ENCODE measurements around the gene TRAK2. TPM values are rescaled to one million over a fixed set of nuclear protein-coding genes. Genes with fewer than 3 reads are reported as not detected.

The TRAK2 gene
- total RNA-seq, 1 experiment from 2014 or later = 12.8 TPM

DNA sequence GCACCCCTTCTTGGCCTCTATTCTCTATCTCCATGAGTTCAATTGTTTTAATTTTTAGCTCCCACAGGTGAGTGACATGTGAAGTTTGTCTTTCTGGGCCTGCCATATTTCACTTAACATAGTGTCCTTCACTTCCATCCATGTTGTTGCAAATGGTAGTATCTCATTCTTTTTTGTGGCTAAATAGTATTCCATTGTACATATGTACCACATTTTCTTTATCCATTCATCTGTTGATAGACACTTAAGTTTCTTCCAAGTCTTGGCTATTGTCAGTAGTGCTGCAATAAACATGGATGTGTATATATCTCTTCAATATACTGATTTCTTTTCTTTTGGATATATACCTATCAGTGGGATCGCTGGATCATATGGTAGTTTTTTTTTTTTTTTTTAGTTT, 9.3 kb upstream of the TRAK2 start:
- H3K4me1 Mint-ChIP-seq = no peaks in the 10 kb centered on the region
- no peak for DNase-seq (ENCODE audit: low spot score)
- peaks cover 12% of the 10 kb centered on the region for H3K9me3 Mint-ChIP-seq
- TF ChIP-seq ETV6 (CRISPR knock-in tag; IDR thresholded peaks at IDR 0.05) = no peak
- no peak for TF ChIP-seq ZBTB21 (CRISPR knock-in tag; IDR thresholded peaks at IDR 0.05; ENCODE audit: borderline replicate concordance)
- TF ChIP-seq, protein P1, sequence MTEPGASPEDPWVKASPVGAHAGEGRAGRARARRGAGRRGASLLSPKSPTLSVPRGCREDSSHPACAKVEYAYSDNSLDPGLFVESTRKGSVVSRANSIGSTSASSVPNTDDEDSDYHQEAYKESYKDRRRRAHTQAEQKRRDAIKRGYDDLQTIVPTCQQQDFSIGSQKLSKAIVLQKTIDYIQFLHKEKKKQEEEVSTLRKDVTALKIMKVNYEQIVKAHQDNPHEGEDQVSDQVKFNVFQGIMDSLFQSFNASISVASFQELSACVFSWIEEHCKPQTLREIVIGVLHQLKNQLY (CRISPR knock-in tag; IDR thresholded peaks at IDR 0.05) = no peak
- TF ChIP-seq MXD4 (CRISPR knock-in tag; IDR thresholded peaks at IDR 0.05; ENCODE audit: borderline replicate concordance) = no peak
- TF ChIP-seq, protein P2, sequence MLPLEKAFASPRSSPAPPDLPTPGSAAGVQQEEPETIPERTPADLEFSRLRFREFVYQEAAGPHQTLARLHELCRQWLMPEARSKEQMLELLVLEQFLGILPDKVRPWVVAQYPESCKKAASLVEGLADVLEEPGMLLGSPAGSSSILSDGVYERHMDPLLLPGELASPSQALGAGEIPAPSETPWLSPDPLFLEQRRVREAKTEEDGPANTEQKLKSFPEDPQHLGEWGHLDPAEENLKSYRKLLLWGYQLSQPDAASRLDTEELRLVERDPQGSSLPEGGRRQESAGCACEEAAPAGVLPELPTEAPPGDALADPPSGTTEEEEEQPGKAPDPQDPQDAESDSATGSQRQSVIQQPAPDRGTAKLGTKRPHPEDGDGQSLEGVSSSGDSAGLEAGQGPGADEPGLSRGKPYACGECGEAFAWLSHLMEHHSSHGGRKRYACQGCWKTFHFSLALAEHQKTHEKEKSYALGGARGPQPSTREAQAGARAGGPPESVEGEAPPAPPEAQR (CRISPR knock-in tag; IDR thresholded peaks at IDR 0.05) = no peak
- no peak for TF ChIP-seq ZNF423 (CRISPR knock-in tag; IDR thresholded peaks at IDR 0.05)
- no peaks in the 10 kb centered on the region for H3K27me3 Mint-ChIP-seq (ENCODE audit: low read depth)
- ChIA-PET CTCF (no interaction called here), POLR2A (no interaction called here)
- H3K4me3 Mint-ChIP-seq = no peak overlapping the region
- H3K36me3 Mint-ChIP-seq = peaks cover 18% of the 10 kb centered on the region
- H3K27ac Mint-ChIP-seq = no peak overlapping the region
- ATAC-seq = no peak

DNA sequence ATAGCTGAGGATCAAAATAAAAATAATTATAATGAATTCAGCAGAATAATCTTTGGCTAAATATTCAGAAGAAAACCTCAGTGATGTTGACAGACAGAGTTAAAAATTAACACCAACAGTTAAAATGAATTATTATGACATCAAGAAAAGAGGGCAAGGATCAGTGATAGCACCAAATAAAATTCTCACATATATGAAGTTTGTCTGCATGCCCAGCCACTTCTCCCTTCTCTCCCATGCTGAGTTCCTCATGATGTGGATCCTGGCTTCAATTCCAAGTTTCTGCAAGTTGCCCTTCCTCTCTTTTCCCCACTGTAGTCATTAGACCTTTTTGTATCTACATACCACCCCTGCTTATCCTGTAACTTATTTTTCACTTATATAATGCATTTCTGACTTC, 7.1 kb upstream of the TRAK2 start:
- peaks cover 2% of the 10 kb centered on the region; the same call in 1 of the 2 replicates for H3K4me1 Mint-ChIP-seq
- POLR2A ChIA-PET = no interaction called here
- no peak for TF ChIP-seq ESRRA (CRISPR knock-in tag; IDR thresholded peaks at IDR 0.05; ENCODE audit: borderline replicate concordance)
- TF ChIP-seq PRRX2 (CRISPR knock-in tag; IDR thresholded peaks at IDR 0.05) = no peak
- TF ChIP-seq SMAD3 (CRISPR knock-in tag; IDR thresholded peaks at IDR 0.05; ENCODE audit: borderline replicate concordance) = no peak
- TF ChIP-seq, protein P3, sequence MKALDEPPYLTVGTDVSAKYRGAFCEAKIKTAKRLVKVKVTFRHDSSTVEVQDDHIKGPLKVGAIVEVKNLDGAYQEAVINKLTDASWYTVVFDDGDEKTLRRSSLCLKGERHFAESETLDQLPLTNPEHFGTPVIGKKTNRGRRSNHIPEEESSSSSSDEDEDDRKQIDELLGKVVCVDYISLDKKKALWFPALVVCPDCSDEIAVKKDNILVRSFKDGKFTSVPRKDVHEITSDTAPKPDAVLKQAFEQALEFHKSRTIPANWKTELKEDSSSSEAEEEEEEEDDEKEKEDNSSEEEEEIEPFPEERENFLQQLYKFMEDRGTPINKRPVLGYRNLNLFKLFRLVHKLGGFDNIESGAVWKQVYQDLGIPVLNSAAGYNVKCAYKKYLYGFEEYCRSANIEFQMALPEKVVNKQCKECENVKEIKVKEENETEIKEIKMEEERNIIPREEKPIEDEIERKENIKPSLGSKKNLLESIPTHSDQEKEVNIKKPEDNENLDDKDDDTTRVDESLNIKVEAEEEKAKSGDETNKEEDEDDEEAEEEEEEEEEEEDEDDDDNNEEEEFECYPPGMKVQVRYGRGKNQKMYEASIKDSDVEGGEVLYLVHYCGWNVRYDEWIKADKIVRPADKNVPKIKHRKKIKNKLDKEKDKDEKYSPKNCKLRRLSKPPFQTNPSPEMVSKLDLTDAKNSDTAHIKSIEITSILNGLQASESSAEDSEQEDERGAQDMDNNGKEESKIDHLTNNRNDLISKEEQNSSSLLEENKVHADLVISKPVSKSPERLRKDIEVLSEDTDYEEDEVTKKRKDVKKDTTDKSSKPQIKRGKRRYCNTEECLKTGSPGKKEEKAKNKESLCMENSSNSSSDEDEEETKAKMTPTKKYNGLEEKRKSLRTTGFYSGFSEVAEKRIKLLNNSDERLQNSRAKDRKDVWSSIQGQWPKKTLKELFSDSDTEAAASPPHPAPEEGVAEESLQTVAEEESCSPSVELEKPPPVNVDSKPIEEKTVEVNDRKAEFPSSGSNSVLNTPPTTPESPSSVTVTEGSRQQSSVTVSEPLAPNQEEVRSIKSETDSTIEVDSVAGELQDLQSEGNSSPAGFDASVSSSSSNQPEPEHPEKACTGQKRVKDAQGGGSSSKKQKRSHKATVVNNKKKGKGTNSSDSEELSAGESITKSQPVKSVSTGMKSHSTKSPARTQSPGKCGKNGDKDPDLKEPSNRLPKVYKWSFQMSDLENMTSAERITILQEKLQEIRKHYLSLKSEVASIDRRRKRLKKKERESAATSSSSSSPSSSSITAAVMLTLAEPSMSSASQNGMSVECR (CRISPR knock-in tag; IDR thresholded peaks at IDR 0.05; ENCODE audit: borderline replicate concordance) = no peak
- TF ChIP-seq ATF1 (CRISPR knock-in tag; IDR thresholded peaks at IDR 0.05) = no peak
- no peak for TF ChIP-seq ELF4 (CRISPR knock-in tag; IDR thresholded peaks at IDR 0.05; ENCODE audit: low read depth)
- TF ChIP-seq ZNF317 (CRISPR knock-in tag; IDR thresholded peaks at IDR 0.05; ENCODE audit: borderline replicate concordance, low read depth) = no peak
- TF ChIP-seq, protein P4, sequence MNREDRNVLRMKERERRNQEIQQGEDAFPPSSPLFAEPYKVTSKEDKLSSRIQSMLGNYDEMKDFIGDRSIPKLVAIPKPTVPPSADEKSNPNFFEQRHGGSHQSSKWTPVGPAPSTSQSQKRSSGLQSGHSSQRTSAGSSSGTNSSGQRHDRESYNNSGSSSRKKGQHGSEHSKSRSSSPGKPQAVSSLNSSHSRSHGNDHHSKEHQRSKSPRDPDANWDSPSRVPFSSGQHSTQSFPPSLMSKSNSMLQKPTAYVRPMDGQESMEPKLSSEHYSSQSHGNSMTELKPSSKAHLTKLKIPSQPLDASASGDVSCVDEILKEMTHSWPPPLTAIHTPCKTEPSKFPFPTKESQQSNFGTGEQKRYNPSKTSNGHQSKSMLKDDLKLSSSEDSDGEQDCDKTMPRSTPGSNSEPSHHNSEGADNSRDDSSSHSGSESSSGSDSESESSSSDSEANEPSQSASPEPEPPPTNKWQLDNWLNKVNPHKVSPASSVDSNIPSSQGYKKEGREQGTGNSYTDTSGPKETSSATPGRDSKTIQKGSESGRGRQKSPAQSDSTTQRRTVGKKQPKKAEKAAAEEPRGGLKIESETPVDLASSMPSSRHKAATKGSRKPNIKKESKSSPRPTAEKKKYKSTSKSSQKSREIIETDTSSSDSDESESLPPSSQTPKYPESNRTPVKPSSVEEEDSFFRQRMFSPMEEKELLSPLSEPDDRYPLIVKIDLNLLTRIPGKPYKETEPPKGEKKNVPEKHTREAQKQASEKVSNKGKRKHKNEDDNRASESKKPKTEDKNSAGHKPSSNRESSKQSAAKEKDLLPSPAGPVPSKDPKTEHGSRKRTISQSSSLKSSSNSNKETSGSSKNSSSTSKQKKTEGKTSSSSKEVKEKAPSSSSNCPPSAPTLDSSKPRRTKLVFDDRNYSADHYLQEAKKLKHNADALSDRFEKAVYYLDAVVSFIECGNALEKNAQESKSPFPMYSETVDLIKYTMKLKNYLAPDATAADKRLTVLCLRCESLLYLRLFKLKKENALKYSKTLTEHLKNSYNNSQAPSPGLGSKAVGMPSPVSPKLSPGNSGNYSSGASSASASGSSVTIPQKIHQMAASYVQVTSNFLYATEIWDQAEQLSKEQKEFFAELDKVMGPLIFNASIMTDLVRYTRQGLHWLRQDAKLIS (CRISPR knock-in tag; IDR thresholded peaks at IDR 0.05; ENCODE audit: borderline replicate concordance) = no peak
- TF ChIP-seq, protein P5, sequence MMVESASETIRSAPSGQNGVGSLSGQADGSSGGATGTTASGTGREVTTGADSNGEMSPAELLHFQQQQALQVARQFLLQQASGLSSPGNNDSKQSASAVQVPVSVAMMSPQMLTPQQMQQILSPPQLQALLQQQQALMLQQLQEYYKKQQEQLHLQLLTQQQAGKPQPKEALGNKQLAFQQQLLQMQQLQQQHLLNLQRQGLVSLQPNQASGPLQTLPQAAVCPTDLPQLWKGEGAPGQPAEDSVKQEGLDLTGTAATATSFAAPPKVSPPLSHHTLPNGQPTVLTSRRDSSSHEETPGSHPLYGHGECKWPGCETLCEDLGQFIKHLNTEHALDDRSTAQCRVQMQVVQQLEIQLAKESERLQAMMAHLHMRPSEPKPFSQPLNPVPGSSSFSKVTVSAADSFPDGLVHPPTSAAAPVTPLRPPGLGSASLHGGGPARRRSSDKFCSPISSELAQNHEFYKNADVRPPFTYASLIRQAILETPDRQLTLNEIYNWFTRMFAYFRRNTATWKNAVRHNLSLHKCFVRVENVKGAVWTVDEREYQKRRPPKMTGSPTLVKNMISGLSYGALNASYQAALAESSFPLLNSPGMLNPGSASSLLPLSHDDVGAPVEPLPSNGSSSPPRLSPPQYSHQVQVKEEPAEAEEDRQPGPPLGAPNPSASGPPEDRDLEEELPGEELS (CRISPR knock-in tag; IDR thresholded peaks at IDR 0.05) = no peak
- TF ChIP-seq, protein P6, sequence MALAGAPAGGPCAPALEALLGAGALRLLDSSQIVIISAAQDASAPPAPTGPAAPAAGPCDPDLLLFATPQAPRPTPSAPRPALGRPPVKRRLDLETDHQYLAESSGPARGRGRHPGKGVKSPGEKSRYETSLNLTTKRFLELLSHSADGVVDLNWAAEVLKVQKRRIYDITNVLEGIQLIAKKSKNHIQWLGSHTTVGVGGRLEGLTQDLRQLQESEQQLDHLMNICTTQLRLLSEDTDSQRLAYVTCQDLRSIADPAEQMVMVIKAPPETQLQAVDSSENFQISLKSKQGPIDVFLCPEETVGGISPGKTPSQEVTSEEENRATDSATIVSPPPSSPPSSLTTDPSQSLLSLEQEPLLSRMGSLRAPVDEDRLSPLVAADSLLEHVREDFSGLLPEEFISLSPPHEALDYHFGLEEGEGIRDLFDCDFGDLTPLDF (CRISPR knock-in tag; IDR thresholded peaks at IDR 0.05) = no peak
- TF ChIP-seq, protein P7, sequence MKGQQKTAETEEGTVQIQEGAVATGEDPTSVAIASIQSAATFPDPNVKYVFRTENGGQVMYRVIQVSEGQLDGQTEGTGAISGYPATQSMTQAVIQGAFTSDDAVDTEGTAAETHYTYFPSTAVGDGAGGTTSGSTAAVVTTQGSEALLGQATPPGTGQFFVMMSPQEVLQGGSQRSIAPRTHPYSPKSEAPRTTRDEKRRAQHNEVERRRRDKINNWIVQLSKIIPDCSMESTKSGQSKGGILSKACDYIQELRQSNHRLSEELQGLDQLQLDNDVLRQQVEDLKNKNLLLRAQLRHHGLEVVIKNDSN (CRISPR knock-in tag; IDR thresholded peaks at IDR 0.05) = no peak
- no peak for TF ChIP-seq FOXJ3 (CRISPR knock-in tag; IDR thresholded peaks at IDR 0.05; ENCODE audit: borderline replicate concordance)
- TF ChIP-seq ZNF232 (CRISPR knock-in tag; IDR thresholded peaks at IDR 0.05) = no peak
- no peak for TF ChIP-seq ZBTB21 (CRISPR knock-in tag; IDR thresholded peaks at IDR 0.05; ENCODE audit: borderline replicate concordance)
- TF ChIP-seq, protein P8, sequence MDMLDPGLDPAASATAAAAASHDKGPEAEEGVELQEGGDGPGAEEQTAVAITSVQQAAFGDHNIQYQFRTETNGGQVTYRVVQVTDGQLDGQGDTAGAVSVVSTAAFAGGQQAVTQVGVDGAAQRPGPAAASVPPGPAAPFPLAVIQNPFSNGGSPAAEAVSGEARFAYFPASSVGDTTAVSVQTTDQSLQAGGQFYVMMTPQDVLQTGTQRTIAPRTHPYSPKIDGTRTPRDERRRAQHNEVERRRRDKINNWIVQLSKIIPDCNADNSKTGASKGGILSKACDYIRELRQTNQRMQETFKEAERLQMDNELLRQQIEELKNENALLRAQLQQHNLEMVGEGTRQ (CRISPR knock-in tag; IDR thresholded peaks at IDR 0.05) = no peak

More for the DNA sequence above, 7.1 kb upstream of the TRAK2 start:
- Mint-ChIP-seq H3K27me3 (ENCODE audit: low read depth) (no peaks in the 10 kb centered on the region; the same call in 1 of the 2 replicates), H3K27ac (no peak overlapping the region), H3K4me3 (no peak overlapping the region), H3K9me3 (peaks cover 12% of the 10 kb centered on the region), H3K36me3 (peaks cover 18% of the 10 kb centered on the region)
- no peak for DNase-seq (ENCODE audit: low spot score)
- ATAC-seq = no peak
- CTCF ChIA-PET = no interaction called here

Data from WTC11 (cell line).